Hematopoietic multipotent progenitor cell (in vitro differentiated cells): ENCODE results near the gene IBTK. TPM values are rescaled to one million over a fixed set of nuclear protein-coding genes. Genes with fewer than 3 reads are reported as not detected.
A peak's percentile ranks its signal among the peaks of the same experiment; 100 is the strongest.
"Not testable (repeated sequence)": the region's sequence is repeated elsewhere in the genome, so short reads cannot be mapped to it uniquely, and the experiment has no call there.

Experiments used
- DNase-seq, 3 donors: peaks; one replicate each; pipeline ENCODE4 v3.0.0-alpha.2; 2011 to 2015; ENCODE audit warnings: low read depth in 2 of 3, low spot score in 2 of 3
- total RNA-seq: library from RNA; depleted of rRNA; stranded (reverse); fragments of >200 nt; gene quantifications from one replicate; pipeline ENCODE4 v1.2.3, GENCODE V29; 2012

IBTK gene, protein sequence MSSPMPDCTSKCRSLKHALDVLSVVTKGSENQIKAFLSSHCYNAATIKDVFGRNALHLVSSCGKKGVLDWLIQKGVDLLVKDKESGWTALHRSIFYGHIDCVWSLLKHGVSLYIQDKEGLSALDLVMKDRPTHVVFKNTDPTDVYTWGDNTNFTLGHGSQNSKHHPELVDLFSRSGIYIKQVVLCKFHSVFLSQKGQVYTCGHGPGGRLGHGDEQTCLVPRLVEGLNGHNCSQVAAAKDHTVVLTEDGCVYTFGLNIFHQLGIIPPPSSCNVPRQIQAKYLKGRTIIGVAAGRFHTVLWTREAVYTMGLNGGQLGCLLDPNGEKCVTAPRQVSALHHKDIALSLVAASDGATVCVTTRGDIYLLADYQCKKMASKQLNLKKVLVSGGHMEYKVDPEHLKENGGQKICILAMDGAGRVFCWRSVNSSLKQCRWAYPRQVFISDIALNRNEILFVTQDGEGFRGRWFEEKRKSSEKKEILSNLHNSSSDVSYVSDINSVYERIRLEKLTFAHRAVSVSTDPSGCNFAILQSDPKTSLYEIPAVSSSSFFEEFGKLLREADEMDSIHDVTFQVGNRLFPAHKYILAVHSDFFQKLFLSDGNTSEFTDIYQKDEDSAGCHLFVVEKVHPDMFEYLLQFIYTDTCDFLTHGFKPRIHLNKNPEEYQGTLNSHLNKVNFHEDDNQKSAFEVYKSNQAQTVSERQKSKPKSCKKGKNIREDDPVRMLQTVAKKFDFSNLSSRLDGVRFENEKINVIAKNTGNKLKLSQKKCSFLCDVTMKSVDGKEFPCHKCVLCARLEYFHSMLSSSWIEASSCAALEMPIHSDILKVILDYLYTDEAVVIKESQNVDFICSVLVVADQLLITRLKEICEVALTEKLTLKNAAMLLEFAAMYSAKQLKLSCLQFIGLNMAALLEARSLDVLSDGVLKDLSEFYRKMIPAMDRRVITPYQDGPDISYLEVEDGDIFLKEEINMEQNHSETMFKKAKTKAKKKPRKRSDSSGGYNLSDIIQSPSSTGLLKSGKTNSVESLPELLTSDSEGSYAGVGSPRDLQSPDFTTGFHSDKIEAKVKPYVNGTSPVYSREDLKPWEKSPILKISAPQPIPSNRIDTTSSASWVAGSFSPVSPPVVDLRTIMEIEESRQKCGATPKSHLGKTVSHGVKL (N-terminal part only)
- 15.1 TPM for total RNA-seq

DNA sequence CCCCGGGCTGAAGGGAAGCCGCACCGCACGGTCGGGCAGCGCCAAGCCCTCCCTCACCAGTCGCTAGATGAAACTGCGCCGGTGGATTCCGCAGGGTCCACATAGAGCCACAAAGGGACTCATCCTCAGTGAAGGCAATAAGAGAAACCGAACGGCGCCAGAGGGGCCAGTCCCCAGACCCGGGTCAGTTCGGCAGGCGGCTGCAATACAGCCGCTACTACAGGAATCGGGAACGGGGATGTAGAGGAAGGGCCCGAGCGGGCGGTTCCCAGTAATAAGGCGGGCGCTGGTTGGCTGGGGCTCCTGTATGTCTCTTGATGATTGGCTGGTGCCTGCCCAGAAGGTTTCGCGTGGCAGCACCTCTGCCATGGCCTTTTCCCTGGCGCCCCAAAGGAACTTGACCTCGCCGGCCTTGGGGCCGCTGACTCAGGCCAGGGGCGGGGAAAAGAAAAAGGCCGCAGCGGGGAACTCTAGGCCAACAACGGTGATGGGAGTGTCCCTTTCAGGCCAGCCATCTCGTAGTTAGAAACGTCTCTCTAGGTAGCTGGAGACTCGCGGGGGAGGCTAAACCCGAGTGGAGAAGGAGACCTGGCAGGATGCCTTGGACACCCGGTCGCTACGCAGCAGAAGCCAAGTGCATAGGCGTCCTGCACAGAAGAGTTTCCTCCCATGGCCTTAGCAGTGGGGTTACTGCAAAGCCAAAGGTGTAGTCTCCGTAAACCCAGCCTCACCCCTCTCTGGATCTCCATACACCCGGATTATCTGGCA, at the start of gene IBTK:
Gene IBTK, minus strand, starts transcription at position 240 of the 768 bp plus-strand sequence. CDS start 7,258 bp downstream, outside the sequence.
- DNase-seq = peak; percentile 76 to 91 (median 86)

DNA sequence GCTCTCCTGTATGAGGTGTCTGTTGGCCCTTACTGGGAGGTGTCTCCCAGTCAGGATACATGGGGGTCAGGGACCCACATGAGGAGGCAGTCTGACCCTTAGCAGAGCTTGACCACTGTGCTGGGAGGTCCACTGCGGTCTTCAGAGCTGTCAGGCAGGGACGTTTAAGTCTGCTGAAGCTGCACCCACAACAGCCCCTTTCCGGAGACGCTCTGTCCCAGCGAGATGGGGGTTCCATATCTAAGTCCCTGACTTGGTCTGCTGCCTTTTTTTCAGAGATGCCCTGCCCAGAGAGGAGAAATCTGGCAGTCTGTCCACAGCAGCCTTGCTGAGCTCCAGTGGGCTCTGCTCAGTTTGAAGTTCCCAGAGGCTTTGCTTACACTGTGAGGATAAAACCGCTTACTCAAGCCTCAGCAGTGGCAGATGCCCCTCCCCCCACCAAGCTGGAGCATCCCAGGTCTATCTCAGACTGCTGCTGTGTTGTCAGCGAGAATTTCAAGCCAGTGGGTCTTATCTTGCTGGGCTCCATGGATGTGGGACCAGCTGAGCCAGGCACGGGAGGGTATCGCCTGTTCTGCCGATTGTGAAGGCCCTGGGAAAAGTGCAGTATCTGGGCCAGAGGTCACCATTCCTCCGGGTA, 36.3 kb upstream of the IBTK start:
- DNase-seq = no peak

DNA sequence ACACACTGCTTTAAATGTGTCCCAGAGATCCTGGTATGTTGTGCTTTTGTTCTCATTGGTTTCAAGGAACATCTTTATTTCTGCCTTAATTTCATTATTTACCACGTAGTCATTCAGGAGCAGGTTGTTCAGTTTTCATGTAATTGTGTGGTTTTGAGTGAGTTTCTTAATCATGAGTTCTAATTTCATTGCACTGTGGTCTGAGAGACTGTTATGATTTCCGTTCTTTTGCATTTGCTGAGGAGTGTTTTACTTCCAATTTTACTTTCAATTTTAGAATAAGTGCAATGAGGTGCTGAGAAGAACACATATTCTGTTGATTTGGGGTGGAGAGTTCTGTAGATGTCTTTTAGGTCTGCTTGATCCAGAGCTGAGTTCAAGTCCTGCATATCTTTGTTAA, 34.0 kb upstream of the IBTK start:
- not testable (repeated sequence) for DNase-seq

DNA sequence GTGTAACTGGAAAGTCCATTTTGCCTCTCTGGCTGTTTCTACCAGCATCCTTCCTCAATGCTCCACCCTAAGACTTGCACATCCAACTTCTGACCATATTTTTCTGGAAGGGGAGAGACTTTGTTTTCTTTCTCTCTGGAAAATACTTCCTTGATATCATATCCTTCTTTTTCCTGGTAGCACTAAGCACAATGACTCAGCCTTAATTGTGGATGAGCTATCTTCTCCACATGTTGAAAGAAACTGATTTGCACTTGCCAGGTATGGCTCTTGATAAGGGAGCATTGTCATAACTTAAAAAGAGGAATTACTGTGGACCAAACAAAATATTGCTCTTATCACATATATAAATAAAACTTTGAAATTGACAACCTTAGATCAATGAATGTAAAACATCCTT, 30.1 kb upstream of the IBTK start:
- no peak for DNase-seq

DNA sequence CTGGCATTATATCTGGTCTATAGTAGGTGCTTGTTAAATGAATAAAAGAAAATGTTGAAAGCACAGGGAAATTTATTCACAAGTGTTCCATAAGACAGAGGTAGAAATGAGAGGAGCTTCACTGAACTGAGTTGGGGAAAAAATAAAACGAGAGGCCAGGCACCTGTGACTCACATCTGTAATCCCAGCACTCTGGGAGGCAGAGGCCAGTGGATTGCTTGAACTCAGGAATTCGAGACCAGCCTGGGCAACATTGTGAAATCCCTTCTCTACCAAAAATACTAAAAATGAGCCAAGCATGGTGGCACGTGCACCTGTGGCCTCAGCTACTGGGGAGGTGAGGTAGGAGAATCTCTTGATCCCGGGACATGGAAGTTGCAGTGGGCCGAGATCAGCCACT, 28.1 kb upstream of the IBTK start:
- DNase-seq = no peak

DNA sequence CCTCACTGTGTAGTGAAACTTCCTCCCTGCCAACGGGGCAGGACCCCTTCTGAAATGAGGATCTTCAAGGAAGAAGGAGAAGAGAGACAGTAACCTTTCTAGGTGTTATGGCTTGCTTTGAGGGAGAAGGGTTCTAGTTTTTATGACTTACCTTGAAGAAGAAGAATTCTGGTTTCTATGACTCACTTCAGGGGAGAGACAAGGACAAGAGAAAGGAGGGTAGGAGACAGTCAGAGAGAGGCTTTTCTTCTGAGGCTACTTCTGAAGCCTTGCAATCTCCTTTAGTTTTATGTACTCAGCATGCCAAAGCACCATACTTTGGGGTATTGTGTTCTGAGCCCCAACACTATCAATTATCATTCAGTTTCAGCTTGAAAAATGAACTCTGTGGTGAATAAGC, 25.8 kb upstream of the IBTK start:
- no peak for DNase-seq

DNA sequence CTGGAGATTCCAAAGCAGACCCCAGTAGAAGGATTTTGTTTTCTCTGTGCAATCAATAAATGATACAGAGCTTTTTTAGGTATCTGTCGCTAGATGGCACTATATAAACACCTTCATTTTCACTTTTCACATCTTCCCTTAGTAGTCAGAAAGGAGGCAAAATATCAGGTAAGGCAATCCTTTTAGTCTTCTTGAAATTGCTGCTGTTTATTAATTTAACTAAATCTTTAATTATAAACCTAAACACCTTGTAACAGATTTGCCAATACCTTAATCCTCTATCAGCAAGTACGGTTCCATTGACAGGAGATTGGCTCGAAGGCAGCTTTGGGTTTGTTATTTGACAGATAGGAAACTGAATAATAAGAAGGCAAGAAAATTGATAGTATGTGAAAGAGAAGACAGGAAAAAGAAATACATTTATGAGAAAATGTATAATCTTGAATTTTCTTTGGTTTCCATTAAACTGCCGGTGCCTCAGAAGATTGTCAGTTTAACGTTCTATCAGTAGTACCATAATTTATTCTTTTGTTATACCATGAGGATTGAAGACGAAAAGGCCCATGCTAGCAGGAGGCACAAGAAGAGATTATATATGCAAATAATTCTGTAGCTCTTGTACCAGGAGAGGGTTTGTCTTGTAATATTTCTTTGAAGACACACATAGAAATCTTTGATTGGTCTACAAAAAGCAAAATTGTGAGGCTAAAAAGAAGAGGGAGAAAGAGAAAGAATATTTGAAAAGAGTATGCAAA, 23.5 kb upstream of the IBTK start:
- DNase-seq = peak in 1 of 3 donors; percentile 59

DNA sequence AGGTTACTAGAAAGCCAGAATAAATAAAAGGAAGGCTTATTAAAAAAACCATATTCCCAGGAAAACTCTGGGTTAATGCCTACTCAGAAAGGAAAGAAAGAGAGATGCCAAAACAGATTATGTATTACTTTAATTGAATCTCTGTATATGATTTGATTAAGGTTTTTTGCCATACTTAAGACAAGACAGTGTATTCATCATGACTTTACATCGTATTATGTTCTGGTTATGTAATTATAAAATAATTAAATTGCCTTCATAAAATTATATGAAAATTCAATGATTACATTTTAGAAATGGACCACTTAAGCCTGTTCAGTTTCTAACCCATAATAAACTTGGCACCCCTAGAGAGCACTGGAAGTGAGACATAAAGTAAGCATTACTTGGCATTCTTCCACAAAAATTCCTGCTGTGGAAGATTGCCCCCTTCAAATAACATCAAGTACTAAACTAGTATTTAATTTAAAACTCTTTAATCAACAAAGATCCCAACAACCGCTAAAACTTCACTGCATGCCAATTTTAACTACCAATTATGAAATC, 20.8 kb upstream of the IBTK start:
- DNase-seq = no peak

DNA sequence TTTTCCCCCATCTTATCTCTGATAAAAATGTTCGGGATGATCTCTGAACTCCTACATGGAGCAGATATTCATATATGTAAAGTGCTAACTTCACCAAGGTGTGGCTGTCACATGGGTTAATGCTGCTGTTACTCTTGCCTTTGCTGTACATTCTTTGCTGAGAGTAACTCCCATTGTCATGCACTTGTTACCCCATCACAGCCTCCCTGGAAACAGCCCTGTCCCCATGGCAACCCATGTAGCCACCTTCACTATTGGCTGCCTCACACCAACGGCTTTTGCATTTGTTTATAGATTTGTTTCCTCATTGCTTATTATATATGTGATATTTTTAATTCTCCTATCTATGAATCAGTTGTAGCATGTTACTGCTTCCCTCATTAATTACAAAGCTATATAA, 17.3 kb upstream of the IBTK start:
- no peak for DNase-seq

DNA sequence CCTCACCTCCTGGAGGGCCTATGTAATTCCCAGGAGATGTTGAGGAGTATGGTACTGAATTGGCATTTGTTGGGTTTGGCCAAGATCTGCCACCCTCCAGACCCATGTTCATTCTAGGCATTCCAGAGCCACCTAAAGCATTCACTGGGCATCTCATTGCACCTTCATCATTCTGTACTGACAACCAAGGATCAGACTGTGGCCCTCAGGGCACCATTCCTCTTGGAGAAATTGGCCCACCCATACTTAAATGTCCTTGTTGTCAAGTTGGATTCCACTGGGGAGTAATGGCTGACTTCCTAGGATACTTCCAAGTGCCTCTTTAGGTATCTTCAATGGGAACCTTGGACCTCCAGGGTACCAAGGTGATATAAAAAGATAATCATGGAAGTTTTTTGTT, 16.8 kb upstream of the IBTK start:
- no peak for DNase-seq

DNA sequence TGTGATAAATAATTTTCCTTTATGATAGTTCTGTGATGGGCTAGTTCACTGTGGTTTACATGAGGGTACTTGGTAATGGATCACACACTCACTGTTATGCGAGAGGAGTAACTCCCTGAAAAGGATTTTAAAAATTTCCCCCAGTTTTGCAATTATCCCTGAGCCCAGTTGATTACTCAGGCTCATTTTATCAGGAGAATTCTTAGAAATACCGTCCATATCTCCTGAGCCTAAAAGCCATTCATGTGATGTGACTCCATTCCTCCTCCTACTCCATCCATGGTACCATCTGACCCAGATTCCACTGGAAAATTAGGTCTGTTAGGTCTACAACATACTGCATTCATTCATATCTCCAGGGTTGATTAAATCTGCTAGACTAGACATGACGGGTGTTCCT, 16.4 kb upstream of the IBTK start:
- DNase-seq = no peak

DNA sequence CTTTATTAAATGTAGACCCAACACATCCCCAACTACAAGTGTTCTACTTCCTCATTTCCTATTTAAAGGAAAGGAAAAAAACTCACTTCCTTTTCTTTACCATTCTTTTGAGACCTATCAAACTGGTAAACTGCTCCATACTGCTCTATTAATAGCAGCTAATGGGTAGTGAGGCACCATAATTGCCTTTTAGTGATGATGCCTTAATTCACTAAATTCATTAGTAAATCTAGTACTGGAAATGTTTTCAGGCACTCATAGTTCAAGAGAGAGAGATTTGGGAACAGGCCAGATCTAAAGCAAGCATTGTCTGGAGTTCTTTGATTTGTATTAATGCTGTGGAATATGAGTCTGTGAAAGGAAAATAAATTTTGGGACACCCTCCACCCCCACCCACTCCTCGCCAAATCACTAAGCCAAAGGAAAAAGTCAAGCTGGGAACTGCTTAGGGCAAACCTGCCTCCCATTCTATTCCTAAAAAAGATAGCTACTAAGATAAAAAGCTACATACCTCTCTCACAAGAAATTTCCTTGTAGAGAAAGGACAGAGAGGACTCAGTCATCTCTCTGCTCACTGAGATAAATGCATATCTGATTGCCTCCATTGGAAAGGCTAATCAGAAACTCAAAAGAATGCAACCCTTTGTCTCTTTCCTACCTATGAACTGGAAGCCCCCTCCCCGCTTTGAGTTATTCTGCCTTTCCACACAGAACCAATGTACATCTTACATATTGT, 13.6 kb upstream of the IBTK start:
- DNase-seq = no peak

DNA sequence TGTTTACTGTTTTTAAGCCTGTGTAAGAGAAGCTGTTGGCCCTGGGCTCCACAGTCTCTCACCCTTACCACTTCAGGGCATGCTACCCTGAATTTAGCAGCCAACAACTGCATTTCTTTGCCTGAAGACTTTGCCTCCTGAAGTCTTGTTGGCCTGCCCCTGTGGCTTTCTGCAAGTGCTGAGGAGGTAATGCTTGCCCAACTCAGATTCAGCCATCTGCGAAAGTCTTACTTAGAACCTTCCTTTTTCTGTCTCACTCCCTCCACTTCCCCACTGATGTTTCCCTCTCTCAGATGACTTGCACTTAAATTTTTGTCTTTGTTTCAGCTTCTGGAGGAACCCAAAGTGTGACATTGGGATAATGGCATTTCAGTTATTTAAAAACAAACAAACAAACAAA, 11.8 kb upstream of the IBTK start:
- peak in 1 of 3 donors; percentile 41 for DNase-seq

DNA sequence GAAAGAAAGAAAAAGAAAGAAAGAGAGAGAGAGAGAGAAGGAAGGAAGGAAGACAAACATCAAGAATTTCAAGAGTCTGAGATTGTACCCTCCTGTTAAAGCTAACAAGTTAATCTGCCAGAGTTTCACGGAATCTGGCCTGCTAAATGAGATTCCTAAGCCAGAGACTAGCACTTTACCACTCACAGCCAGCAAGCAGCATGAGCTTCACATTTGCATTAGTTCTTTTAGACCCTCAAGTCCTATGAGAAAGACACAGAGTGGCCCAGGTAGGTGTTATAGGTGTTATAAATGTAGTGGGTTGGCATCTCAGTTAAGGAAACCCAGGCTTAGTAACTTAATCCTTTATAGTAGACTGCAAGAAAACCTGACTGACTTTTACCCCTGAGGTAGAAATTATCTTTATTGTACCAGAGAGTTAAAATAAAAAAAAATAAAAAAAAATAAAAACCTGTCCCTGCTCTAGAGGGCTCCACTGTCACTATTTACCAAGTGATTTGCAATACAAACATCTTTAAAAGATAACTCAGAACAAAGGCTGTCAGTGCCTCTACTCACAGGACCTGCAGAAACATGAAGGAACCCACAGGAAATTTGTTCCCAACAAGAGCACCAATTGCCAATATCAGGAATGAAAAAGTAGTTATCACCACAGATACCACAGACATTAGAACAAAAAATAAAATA, 9.7 kb upstream of the IBTK start:
- no peak for DNase-seq

DNA sequence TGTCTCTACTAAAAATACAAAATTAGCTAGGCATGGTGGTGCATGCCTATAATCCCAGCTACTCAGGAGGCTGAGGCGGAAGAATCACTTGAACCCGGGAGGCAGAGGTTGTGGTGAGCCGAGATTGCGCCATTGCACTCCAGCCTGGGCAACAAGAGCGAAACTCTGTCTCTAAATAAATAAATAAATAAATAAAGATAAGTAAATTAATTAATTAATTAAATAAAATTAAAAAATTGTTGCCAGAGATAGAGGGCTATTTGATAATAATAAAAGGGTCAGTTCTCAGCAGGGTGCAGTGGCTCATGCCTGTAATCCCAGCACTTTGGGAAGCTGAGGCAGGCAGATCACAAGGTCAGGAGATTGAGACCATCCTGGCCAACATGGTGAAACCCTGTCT, 7.2 kb upstream of the IBTK start:
- DNase-seq = not testable (repeated sequence)

DNA sequence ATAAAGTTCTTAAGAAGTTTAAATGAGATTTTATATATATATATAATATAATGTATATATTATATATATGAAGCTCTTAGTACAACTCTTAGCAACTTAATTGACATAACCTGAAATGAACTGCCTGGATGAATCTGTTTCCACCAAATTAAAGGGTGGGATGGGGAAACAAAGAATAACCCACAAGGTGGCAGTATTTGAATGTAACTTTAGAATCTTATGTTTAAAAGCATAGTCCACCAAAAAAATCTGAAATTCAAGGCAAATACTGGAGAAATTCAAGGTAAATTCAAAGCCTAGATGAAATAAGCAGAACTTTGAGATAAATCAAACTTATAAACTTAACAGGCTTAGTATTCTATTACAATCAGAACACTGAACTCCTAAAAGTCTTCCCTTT, 4.4 kb upstream of the IBTK start:
- DNase-seq = peak in 1 of 3 donors; percentile 60

DNA sequence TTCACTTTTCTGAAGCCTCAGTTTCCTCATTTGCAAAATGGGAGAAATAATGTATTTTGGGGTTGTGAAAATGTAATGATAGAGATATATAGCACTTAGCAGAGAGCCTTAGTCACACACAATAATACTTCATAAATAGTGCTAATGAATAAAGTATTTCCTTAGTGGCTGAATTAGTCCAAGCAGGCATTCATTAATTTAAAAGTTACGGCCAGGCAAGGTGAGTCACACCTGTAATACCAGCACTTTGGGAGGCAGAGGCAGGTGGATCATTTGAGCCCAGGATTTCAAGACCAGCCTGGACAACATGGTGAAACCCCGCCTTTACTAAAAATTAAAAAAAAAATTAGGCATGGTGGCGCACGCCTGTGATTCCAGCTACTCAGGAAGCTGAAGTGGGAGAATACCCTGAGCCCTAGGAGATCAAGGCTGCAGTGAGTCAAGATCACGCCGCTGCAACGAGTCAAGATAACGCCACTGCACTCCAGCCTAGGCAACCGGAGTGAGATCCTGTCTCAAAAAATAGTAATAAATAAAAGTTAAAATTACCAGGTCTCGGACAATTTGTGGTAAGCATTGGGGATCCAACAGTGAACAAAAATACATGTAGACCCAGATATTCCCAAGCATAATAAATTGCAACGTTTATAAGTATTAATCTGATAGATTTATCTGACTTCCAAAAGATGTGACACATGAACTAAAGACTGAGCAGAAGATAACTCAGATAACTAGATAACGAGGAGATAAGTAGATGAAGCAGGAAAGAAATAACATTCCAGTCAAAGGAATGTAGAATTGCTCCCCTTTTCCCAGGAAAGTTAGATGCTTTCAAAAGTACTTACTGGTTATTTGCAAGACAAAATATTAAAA, 2.1 kb upstream of the IBTK start:
- no peak for DNase-seq
